Nephron progenitor cell (in vitro differentiated cells): ENCODE measurements around the gene RNF208.
"Not testable (repeated sequence)": the region's sequence is repeated elsewhere in the genome, so short reads cannot be mapped to it uniquely, and the experiment has no call there.

Experiments
- DNase-seq: peaks from one replicate; pipeline ENCODE4 v3.0.0; 2021
- H3K27ac Mint-ChIP-seq: 2 replicates; pipeline ENCODE4 v1.8.0; 2021; ENCODE audit warnings: mild to moderate bottlenecking, moderate library complexity, mixed read lengths
- H3K27me3 Mint-ChIP-seq: 2 replicates; pipeline ENCODE4 v1.8.0; 2021; ENCODE audit warnings: mild to moderate bottlenecking, low read depth, mixed read lengths; ENCODE audit not compliant: poor library complexity
- H3K36me3 Mint-ChIP-seq: 2 replicates; pipeline ENCODE4 v1.8.0; 2021; ENCODE audit warnings: low read depth, mixed read lengths
- H3K4me1 Mint-ChIP-seq: 2 replicates; pipeline ENCODE4 v1.8.0; 2021; ENCODE audit warnings: mixed read lengths
- H3K4me3 Mint-ChIP-seq: 2 replicates; pipeline ENCODE4 v1.8.0; 2021; ENCODE audit warnings: mild to moderate bottlenecking, moderate library complexity, mixed read lengths
- H3K9me3 Mint-ChIP-seq: 2 replicates; pipeline ENCODE4 v1.8.0; 2021; ENCODE audit warnings: mild to moderate bottlenecking, moderate library complexity, mixed read lengths
- CTCF ChIP-seq: fragments of 200-600 bp; sonication (generic); IDR thresholded peaks from 2 replicates; pipeline ENCODE4 v1.5.0; 2021; ENCODE audit warnings: antibody characterized with exemption

Gene RNF208

GRCh38 chr9:137245450-137246421 is 23.7 kb upstream of the RNF208 start:
- DNase-seq = no peak
- Mint-ChIP-seq H3K4me3 (no peak overlapping the region), H3K9me3 (no peaks in the 10 kb centered on the region), H3K27ac (no peak overlapping the region), H3K36me3 (peaks cover 15% of the 10 kb centered on the region), H3K4me1 (peaks cover 54% of the 10 kb centered on the region), H3K27me3 (peaks cover 10% of the 10 kb centered on the region)
- TF ChIP-seq CTCF = no peak

- Mint-ChIP-seq H3K27me3 (peaks cover 10% of the 10 kb centered on the region), H3K36me3 (peaks cover 15% of the 10 kb centered on the region), H3K9me3 (no peaks in the 10 kb centered on the region), H3K27ac (peak overlapping the region; percentile 22), H3K4me1 (peaks cover 50% of the 10 kb centered on the region), H3K4me3 (no peak overlapping the region)
- no peak for TF ChIP-seq CTCF
- no peak for DNase-seq
These were observed 22.7 kb upstream of the RNF208 start for GRCh38 chr9:137244486-137245449.

GRCh38 chr9:137243626-137244485 is 21.8 kb upstream of the RNF208 start:
- Mint-ChIP-seq H3K9me3 (no peaks in the 10 kb centered on the region), H3K36me3 (peaks cover 15% of the 10 kb centered on the region), H3K4me1 (peaks cover 53% of the 10 kb centered on the region), H3K27me3 (peaks cover 10% of the 10 kb centered on the region), H3K4me3 (peak overlapping the region; percentile 89), H3K27ac (peak overlapping the region; percentile 22)
- TF ChIP-seq CTCF = no peak
- DNase-seq = no peak

GRCh38 chr9:137243266-137243625 is 21.2 kb upstream of the RNF208 start:
- not testable (repeated sequence) for DNase-seq, H3K9me3 Mint-ChIP-seq
- H3K27ac Mint-ChIP-seq = peak overlapping the region; percentile 36
- peaks cover 59% of the 10 kb centered on the region for H3K4me1 Mint-ChIP-seq
- H3K36me3 Mint-ChIP-seq = peaks cover 15% of the 10 kb centered on the region
- H3K4me3 Mint-ChIP-seq = peak overlapping the region; percentile 89
- H3K27me3 Mint-ChIP-seq = peaks cover 10% of the 10 kb centered on the region

GRCh38 chr9:137242269-137243203 is 20.5 kb upstream of the RNF208 start:
- peaks cover 8% of the 10 kb centered on the region for H3K27me3 Mint-ChIP-seq

More at GRCh38 chr9:137242269-137243203, 20.5 kb upstream of the RNF208 start:
- TF ChIP-seq CTCF = no peak
- DNase-seq = no peak
- H3K4me1 Mint-ChIP-seq = peaks cover 60% of the 10 kb centered on the region
- H3K27ac Mint-ChIP-seq = peak overlapping the region; percentile 51
- H3K4me3 Mint-ChIP-seq = peak overlapping the region; percentile 89
- peaks cover 15% of the 10 kb centered on the region for H3K36me3 Mint-ChIP-seq
- no peaks in the 10 kb centered on the region for H3K9me3 Mint-ChIP-seq
